K562 (cell line): ENCODE results near the gene COA7. TPM values are rescaled to one million over a fixed set of nuclear protein-coding genes. Genes with fewer than 3 reads are reported as not detected.
A peak's percentile ranks its signal among the peaks of the same experiment; 100 is the strongest.

Source experiments
- ATF7 ChIP-seq: fragments of 450-650 bp; IDR thresholded peaks from 2 replicates; pipeline ENCODE4 v1.7.1; 2014; ENCODE audit warnings: mild to moderate bottlenecking, moderate library complexity
- CREB1 ChIP-seq, 2 experiments: sonication (generic) in 1 of 2; formaldehyde crosslinking in 1 of 2; IDR thresholded peaks; 2 replicates each; pipeline versions ENCODE4 v1.6.1 to v1.8.0; 2012 to 2022; ENCODE audit warnings: inconsistent platforms in 1 of 2, mild to moderate bottlenecking in 1 of 2, missing genetic modification reagents in 1 of 2, moderate library complexity in 1 of 2
- EGR1 ChIP-seq: fragments of 450-650 bp; conservative IDR thresholded peaks from 2 replicates; pipeline ENCODE4 v1.6.1; 2017; ENCODE audit warnings: mild to moderate bottlenecking
- FOXM1 ChIP-seq, 2 experiments: fragments of 450-650 bp in 1 of 2; sonication (generic) in 1 of 2; formaldehyde crosslinking in 1 of 2; IDR thresholded peaks; 2 replicates each; pipeline versions ENCODE4 v1.6.1 to v1.9.0; 2017 to 2022; ENCODE audit warnings: low read depth in 2 of 2, mild to moderate bottlenecking in 2 of 2, missing genetic modification reagents in 1 of 2, moderate library complexity in 1 of 2
- GMEB1 ChIP-seq: fragments of 250-450 bp; sonication (Bioruptor Pico); IDR thresholded peaks from 2 replicates; pipeline ENCODE4 v1.4.0; 2020; ENCODE audit warnings: mild to moderate bottlenecking
- MLLT1 ChIP-seq, 2 experiments: fragments of 450-650 bp; IDR thresholded peaks; 2 replicates each; pipeline ENCODE4 v1.6.1; 2016
- PTTG1 ChIP-seq: fragments of 450-650 bp; IDR thresholded peaks from 2 replicates; pipeline ENCODE4 v1.6.1; 2016; ENCODE audit warnings: low read depth, mild to moderate bottlenecking, missing genetic modification characterization, missing compliant biosample characterization
- SMAD4 ChIP-seq: fragments of 250-450 bp; sonication (Bioruptor Pico); conservative IDR thresholded peaks from 2 replicates; pipeline ENCODE4 v1.8.0; 2021; ENCODE audit warnings: inconsistent platforms, mild to moderate bottlenecking, moderate library complexity
- TRIM28 ChIP-seq: fragments of 450-650 bp; IDR thresholded peaks from 2 replicates; pipeline ENCODE4 v1.6.1; 2017
- ZFP91 ChIP-seq: sonication (generic); formaldehyde crosslinking; IDR thresholded peaks from 2 replicates; pipeline ENCODE4 v1.8.0; 2022; ENCODE audit warnings: mild to moderate bottlenecking, missing genetic modification reagents
- ZNF639 ChIP-seq, 2 experiments: fragments of 200-800 bp in 1 of 2; sonication (Bioruptor generic) in 1 of 2; sonication (generic) in 1 of 2; formaldehyde crosslinking in 1 of 2; IDR thresholded peaks in 1 of 2; conservative IDR thresholded peaks in 1 of 2; 2 replicates each; pipeline versions ENCODE4 v1.5.0 to v1.6.1; 2016 to 2020; ENCODE audit warnings: missing compliant biosample characterization in 1 of 2, missing genetic modification characterization in 1 of 2, missing genetic modification reagents in 1 of 2
- polyA plus RNA-seq, 8 experiments: library from polyadenylated mRNA; depleted of rRNA in 4 of 8; stranded (reverse) in 5 of 8; unstranded in 3 of 8; fragments of >200 nt; fragmentation: Nextera tagmentation in 2 of 8; fragmentation: Illumina TruSeq in 1 of 8; extraction: Ambion mirVana in 2 of 8; extraction: Trizol in 1 of 8; gene quantifications; 2 replicates each; pipeline versions ENCODE4 v1.2.1 to v1.2.3, GENCODE V29; 2011 to 2014; ENCODE audit warnings: inconsistent platforms in 1 of 8, missing spikeins in 1 of 8
- total RNA-seq, 7 experiments: library from RNA; depleted of rRNA in 6 of 7; stranded (reverse); fragments of >200 nt in 6 of 7; fragmentation: Illumina TruSeq in 2 of 7; extraction: Trizol in 2 of 7; gene quantifications; 2 replicates each; pipeline versions ENCODE4 v1.2.1 to v1.2.3, GENCODE V29; 2011 to 2021; ENCODE audit warnings: low replicate concordance in 1 of 7
- TF ChIP-seq, protein P1 (sequence below): IDR thresholded peaks from 2 replicates; pipeline ENCODE4 v1.6.1; 2014; ENCODE audit warnings: antibody characterized with exemption
- TF ChIP-seq, protein P2 (sequence below): sonication (generic); formaldehyde crosslinking; IDR thresholded peaks from 2 replicates; pipeline ENCODE4 v1.8.1; 2023; ENCODE audit warnings: mild to moderate bottlenecking, missing genetic modification reagents

Gene COA7
- total and polyA plus RNA-seq, 9 of the 15 experiments (the other 6 are each of a cell fraction or from before 2014, with no cell fraction given), result 19.4 to 82.8 (median 51.0) TPM

DNA sequence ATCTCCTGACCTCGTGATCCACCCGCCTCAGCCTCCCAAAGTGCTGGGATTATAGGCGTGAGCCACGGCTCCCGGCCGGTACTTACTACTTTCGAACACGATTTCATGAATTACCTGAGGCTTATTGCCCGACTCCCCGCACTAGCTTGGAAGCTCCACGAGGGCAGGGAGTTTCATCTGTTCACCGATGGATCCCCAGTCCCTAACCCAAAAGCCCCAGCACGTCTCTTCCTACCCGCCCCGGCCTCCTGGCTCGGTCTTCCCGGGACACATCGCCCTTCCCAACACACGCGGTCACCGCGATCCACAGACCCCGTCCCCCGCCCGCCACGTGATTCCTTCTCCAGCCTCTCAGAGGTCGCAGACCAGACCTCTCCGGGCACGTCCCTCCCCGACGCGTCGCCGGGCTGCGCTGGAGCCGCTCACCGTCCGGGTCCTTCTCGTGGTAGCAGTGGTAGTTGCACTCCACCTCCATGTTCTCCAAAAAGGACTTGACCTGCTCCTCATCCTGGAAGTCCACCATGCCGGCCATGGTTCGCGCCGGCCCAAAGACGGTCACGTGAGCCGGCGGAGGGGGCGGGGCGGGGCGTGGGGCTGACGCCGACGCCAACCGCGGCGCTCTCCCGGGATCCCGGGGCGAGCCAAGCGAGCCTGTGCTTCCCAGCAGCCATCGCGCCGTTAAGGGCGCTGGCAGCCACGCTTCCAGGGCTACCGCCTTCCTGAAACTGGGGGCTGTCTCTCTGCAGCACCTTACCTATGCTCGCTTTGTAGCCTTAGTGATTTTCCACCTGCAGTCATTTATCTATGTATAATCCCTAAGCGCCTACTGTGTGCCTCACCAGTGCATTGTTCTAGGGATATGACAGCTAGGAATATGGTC lies at the start of gene COA7 (continued):
- peak in 1 of 2 experiments; percentile 96; a peak in 2 of 4 replicates for TF ChIP-seq ZNF639 (CRISPR knock-in tag; conservative IDR thresholded peaks at IDR 0.05 in 1 of 2, IDR thresholded peaks at IDR 0.05 in 1 of 2)
- TF ChIP-seq, protein P1, sequence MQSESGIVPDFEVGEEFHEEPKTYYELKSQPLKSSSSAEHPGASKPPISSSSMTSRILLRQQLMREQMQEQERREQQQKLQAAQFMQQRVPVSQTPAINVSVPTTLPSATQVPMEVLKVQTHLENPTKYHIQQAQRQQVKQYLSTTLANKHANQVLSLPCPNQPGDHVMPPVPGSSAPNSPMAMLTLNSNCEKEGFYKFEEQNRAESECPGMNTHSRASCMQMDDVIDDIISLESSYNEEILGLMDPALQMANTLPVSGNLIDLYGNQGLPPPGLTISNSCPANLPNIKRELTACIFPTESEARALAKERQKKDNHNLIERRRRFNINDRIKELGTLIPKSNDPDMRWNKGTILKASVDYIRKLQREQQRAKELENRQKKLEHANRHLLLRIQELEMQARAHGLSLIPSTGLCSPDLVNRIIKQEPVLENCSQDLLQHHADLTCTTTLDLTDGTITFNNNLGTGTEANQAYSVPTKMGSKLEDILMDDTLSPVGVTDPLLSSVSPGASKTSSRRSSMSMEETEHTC, result peak; percentile 24; the same call in 1 of the 2 replicates
- peak; percentile 70 for TF ChIP-seq SMAD4 (CRISPR knock-in tag)
- TF ChIP-seq ATF7, result peak; percentile 69
- peak; percentile 67 for TF ChIP-seq CREB1 (IDR thresholded peaks at IDR 0.05)
- TF ChIP-seq CREB1 (CRISPR knock-in tag; IDR thresholded peaks at IDR 0.05), result peak; percentile 76
- TF ChIP-seq EGR1, result peak; percentile 86
- peak; percentile 79 for TF ChIP-seq TRIM28
- TF ChIP-seq GMEB1 (CRISPR knock-in tag), result peak; percentile 88
- peak in 1 of 2 experiments; percentile 36; a peak in 1 of 4 replicates for TF ChIP-seq MLLT1 (IDR thresholded peaks at IDR 0.05)
- TF ChIP-seq PTTG1 (tag), result no peak
- TF ChIP-seq, protein P2, sequence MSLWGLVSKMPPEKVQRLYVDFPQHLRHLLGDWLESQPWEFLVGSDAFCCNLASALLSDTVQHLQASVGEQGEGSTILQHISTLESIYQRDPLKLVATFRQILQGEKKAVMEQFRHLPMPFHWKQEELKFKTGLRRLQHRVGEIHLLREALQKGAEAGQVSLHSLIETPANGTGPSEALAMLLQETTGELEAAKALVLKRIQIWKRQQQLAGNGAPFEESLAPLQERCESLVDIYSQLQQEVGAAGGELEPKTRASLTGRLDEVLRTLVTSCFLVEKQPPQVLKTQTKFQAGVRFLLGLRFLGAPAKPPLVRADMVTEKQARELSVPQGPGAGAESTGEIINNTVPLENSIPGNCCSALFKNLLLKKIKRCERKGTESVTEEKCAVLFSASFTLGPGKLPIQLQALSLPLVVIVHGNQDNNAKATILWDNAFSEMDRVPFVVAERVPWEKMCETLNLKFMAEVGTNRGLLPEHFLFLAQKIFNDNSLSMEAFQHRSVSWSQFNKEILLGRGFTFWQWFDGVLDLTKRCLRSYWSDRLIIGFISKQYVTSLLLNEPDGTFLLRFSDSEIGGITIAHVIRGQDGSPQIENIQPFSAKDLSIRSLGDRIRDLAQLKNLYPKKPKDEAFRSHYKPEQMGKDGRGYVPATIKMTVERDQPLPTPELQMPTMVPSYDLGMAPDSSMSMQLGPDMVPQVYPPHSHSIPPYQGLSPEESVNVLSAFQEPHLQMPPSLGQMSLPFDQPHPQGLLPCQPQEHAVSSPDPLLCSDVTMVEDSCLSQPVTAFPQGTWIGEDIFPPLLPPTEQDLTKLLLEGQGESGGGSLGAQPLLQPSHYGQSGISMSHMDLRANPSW (CRISPR knock-in tag), result 0 out of 2 replicates have a peak, but pooled peaks have one; percentile 68
- TF ChIP-seq FOXM1 (IDR thresholded peaks at IDR 0.05; ENCODE audit: low read depth), result no peak
- peak; percentile 91; the same call in 1 of the 2 replicates for TF ChIP-seq FOXM1 (CRISPR knock-in tag; IDR thresholded peaks at IDR 0.05; ENCODE audit: low read depth)
- TF ChIP-seq ZFP91, result 0 out of 2 replicates have a peak, but pooled peaks have one; percentile 12
